Ascending aorta (tissue), 2 donors: ENCODE data around the gene TREM1. TPM values are rescaled to one million over a fixed set of nuclear protein-coding genes. Genes with fewer than 3 reads are reported as not detected.

ENCODE experiments used
- DNase-seq, 2 donors: peaks; one replicate each; pipeline ENCODE4 v3.0.0-alpha.2; 2019; ENCODE audit warnings: low spot score in 2 of 2
- H3K27ac ChIP-seq, 2 donors: fragments of 200-600 bp; sonication (generic); one replicate each; pipeline ENCODE4 v1.5.1; 2016 to 2017; ENCODE audit warnings: mild to moderate bottlenecking in 1 of 2
- H3K27me3 ChIP-seq: fragments of 200-600 bp; sonication (generic); one replicate; pipeline ENCODE4 v1.5.1; 2017
- H3K36me3 ChIP-seq, 2 donors: fragments of 200-600 bp; sonication (generic); one replicate each; pipeline ENCODE4 v1.5.1; 2016
- H3K4me1 ChIP-seq, 2 donors: fragments of 200-600 bp; sonication (generic); one replicate each; pipeline ENCODE4 v1.5.1; 2016 to 2017; ENCODE audit warnings: mild to moderate bottlenecking in 1 of 2
- H3K4me3 ChIP-seq, 2 donors: fragments of 200-600 bp; sonication (generic); one replicate each; pipeline ENCODE4 v1.5.1; 2016 to 2017; ENCODE audit warnings: mild to moderate bottlenecking in 1 of 2
- H3K9me3 ChIP-seq, 2 donors: fragments of 200-600 bp; sonication (generic); one replicate each; pipeline ENCODE4 v1.5.1; 2016
- intact Hi-C: fragments of 100-400 bp; cut with DNase I; formaldehyde crosslinking; loops from one replicate; pipeline ENCODE4 v1.15.1; 2023
- total RNA-seq: library from RNA; depleted of rRNA; stranded (reverse); fragments of >200 nt; gene quantifications from one replicate; pipeline ENCODE4 v1.1.0, GENCODE V29; 2016
- TF ChIP-seq, protein P1 (sequence below), 3 experiments: fragments of 200-600 bp in 2 of 3; fragments of 450-650 bp in 1 of 3; sonication (generic) in 2 of 3; IDR thresholded peaks; one replicate each; pipeline ENCODE4 v1.5.1; 2016 to 2019; ENCODE audit warnings: antibody characterized with exemption in 3 of 3, mild to moderate bottlenecking in 1 of 3, moderate library complexity in 1 of 3

Gene TREM1
- total RNA-seq, 1 donor from 2014 or later, result not detected

DNA sequence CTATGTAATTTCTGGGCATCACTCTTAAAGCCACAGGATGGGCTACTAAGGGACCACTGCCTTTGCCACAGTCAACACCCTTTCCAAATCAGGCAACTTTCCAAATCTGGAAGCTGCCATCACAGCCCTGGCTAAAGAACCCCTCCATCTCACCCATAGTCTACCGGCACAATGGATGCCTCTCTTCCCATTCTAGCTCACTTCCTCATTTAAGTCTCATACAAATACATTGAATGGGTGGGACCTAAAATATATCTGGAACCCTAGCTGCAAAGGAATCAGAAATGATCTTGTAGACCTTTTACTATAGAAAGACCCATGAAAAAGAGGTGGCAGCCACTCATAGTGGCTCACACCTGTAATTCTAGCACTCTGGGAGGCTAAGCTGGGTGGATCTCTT lies 61.7 kb downstream of the TREM1 start:
- H3K27me3 ChIP-seq, result no peaks in the 10 kb centered on the region
- H3K27ac ChIP-seq, result no peak overlapping the region
- H3K4me3 ChIP-seq, result no peak overlapping the region
- TF ChIP-seq, protein P1, sequence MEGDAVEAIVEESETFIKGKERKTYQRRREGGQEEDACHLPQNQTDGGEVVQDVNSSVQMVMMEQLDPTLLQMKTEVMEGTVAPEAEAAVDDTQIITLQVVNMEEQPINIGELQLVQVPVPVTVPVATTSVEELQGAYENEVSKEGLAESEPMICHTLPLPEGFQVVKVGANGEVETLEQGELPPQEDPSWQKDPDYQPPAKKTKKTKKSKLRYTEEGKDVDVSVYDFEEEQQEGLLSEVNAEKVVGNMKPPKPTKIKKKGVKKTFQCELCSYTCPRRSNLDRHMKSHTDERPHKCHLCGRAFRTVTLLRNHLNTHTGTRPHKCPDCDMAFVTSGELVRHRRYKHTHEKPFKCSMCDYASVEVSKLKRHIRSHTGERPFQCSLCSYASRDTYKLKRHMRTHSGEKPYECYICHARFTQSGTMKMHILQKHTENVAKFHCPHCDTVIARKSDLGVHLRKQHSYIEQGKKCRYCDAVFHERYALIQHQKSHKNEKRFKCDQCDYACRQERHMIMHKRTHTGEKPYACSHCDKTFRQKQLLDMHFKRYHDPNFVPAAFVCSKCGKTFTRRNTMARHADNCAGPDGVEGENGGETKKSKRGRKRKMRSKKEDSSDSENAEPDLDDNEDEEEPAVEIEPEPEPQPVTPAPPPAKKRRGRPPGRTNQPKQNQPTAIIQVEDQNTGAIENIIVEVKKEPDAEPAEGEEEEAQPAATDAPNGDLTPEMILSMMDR (IDR thresholded peaks at IDR 0.05), result no peak
- intact Hi-C loops, result no loop called here
- peaks cover 0 to 8% of the 10 kb centered on the region in 2 donors for H3K9me3 ChIP-seq
- H3K36me3 ChIP-seq, result no peaks in the 10 kb centered on the region
- no peak for DNase-seq
- no peaks in the 10 kb centered on the region for H3K4me1 ChIP-seq

Other genes with a start within 250 kb of the TREM1 start
- 0.53 TPM for gene UNC5CL, start 247.5 kb downstream of the TREM1 start, total RNA-seq
- not detected for gene TSPO2, start 244.2 kb downstream of the TREM1 start, total RNA-seq
- gene APOBEC2, start 233.5 kb downstream of the TREM1 start, total RNA-seq, result not detected
- gene OARD1, start 214.3 kb downstream of the TREM1 start, total RNA-seq, result not detected
- gene NFYA, start 213.7 kb downstream of the TREM1 start, total RNA-seq, result 10.4 TPM
- not detected for gene TREML1, start 132.3 kb downstream of the TREM1 start, total RNA-seq
- gene TREM2, start 123.6 kb downstream of the TREM1 start, total RNA-seq, result 0.43 TPM
- not detected for gene TREML2, start 85.5 kb downstream of the TREM1 start, total RNA-seq
- not detected for gene TREML4, start 58.3 kb downstream of the TREM1 start, total RNA-seq
- not detected for gene NCR2, start 48.9 kb upstream of the TREM1 start, total RNA-seq